BLaER1 (cell line): ENCODE data around the gene SPG11.

Experiments used
- H3K27ac ChIP-seq: shearing (Covaris generic); formaldehyde crosslinking; 2 replicates; pipeline ENCODE4 v1.8.1; 2022
- H3K27me3 ChIP-seq: shearing (Covaris generic); formaldehyde crosslinking; 2 replicates; pipeline ENCODE4 v1.8.1; 2022
- H3K36me3 ChIP-seq: shearing (Covaris generic); formaldehyde crosslinking; 2 replicates; pipeline ENCODE4 v1.8.1; 2022
- H3K4me1 ChIP-seq: shearing (Covaris generic); formaldehyde crosslinking; 2 replicates; pipeline ENCODE4 v1.8.1; 2022
- H3K4me2 ChIP-seq: shearing (Covaris generic); formaldehyde crosslinking; 2 replicates; pipeline ENCODE4 v1.8.1; 2022
- H3K4me3 ChIP-seq: shearing (Covaris generic); formaldehyde crosslinking; 2 replicates; pipeline ENCODE4 v1.8.1; 2022
- H3K9ac ChIP-seq: shearing (Covaris generic); formaldehyde crosslinking; 2 replicates; pipeline ENCODE4 v1.8.1; 2022
- H3K9me3 ChIP-seq: shearing (Covaris generic); formaldehyde crosslinking; 2 replicates; pipeline ENCODE4 v1.8.1; 2022
- H4K20me1 ChIP-seq: shearing (Covaris generic); formaldehyde crosslinking; 2 replicates; pipeline ENCODE4 v1.8.1; 2022
- Cebpa-rat ChIP-seq: shearing (Covaris generic); IDR thresholded peaks from 2 replicates; pipeline ENCODE4 v1.8.1; 2022

Gene SPG11

DNA sequence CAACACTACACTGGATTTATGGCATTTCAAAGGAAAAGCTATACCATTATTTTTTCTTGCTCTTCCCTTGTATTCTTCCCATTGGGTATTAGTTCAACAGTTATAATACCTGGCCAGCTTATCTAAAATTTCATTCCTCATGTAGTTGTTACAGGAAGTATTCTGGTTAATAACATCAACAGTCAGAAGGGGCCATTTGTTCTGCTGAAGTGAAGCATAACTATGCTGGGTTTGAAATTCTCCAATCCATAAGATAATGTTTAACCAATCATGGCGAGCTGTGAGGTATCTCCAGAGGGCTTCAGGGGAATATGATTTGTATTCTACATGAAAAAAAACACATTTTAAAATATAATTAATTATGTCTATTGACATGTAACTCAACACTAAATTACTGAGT lies 43.4 kb downstream of the SPG11 start:
- Histone ChIP-seq H3K9me3 (no peaks in the 10 kb centered on the region), H3K4me1 (no peaks in the 10 kb centered on the region), H4K20me1 (no peaks in the 10 kb centered on the region), H3K9ac (no peak overlapping the region), H3K4me2 (no peak overlapping the region), H3K27ac (no peak overlapping the region), H3K36me3 (peaks cover 63% of the 10 kb centered on the region), H3K27me3 (no peaks in the 10 kb centered on the region), H3K4me3 (no peak overlapping the region)
- no peak for TF ChIP-seq Cebpa-rat

DNA sequence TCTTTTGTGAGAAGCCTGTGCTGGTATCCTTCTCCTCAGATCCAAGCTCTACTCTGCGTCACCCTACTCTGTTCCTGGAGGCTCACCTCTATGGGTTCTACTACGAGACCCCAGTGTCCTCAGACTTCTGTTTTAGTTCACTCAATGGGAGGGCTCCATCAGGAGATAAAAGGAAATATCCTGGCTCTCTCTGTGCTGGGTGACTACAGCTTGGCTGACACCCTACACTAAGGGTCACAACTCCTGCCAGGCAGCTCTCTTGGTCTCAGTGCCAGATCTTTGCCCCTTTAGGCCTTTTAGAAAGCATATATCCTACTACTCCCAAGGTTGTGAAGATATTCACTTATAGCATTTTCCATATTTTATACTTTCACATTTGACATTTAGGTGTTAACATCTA lies 46.5 kb downstream of the SPG11 start:
- Histone ChIP-seq H3K36me3 (peaks cover 71% of the 10 kb centered on the region), H3K4me2 (no peak overlapping the region), H4K20me1 (no peaks in the 10 kb centered on the region), H3K27me3 (no peaks in the 10 kb centered on the region), H3K4me1 (no peaks in the 10 kb centered on the region), H3K9me3 (no peaks in the 10 kb centered on the region), H3K27ac (no peak overlapping the region), H3K4me3 (no peak overlapping the region), H3K9ac (no peak overlapping the region)
- TF ChIP-seq Cebpa-rat: no peak

DNA sequence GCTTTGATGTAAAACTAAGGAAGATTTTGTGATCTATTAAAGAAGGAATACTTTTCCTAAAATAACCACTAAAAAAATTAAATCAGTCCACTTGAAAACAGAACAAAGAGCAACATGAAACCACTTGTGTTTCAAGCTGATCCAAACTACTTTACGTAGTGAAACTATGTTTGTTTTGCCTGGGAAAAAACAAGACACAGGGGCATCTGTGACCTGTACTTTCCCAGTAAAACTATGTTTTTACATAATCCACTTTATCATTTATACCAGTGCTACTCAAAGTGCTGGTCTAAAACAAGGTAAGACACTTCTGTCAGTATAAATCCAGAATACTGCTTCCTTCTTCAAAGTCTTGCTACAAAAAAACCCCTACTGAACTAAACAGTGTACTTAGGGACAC lies 56.7 kb downstream of the SPG11 start:
- no peak for TF ChIP-seq Cebpa-rat
- no peaks in the 10 kb centered on the region for H4K20me1 ChIP-seq
- H3K4me3 ChIP-seq: no peak overlapping the region
- H3K9me3 ChIP-seq: no peaks in the 10 kb centered on the region
- H3K36me3 ChIP-seq: peaks cover 71% of the 10 kb centered on the region
- H3K4me2 ChIP-seq: no peak overlapping the region
- no peak overlapping the region for H3K9ac ChIP-seq
- no peak overlapping the region for H3K27ac ChIP-seq
- no peaks in the 10 kb centered on the region for H3K4me1 ChIP-seq
- no peaks in the 10 kb centered on the region for H3K27me3 ChIP-seq

DNA sequence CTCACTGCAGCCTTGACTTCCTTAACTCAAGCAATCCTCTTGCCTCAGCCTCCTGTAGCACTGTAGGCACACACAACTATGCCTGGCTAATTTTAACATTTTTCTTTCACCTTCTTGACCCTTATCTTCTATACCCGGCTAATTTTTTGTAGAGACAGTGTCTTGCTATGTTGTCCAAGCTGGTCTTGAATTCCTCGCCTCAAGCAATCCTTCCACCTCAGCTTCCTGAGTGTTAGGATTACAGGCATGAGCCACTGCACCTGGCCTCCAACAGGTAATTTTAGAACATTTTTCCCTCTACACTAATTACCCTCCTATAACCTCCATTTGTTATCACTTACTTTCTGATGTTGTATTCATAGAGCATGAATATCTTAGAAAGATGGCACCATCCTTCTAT lies 60.3 kb downstream of the SPG11 start:
- no peak for TF ChIP-seq Cebpa-rat
- Histone ChIP-seq H3K4me3 (no peak overlapping the region), H3K9ac (no peak overlapping the region), H3K27me3 (no peaks in the 10 kb centered on the region), H4K20me1 (no peaks in the 10 kb centered on the region), H3K9me3 (no peaks in the 10 kb centered on the region), H3K36me3 (peaks cover 65% of the 10 kb centered on the region), H3K4me2 (no peak overlapping the region), H3K27ac (no peak overlapping the region), H3K4me1 (no peaks in the 10 kb centered on the region)

DNA sequence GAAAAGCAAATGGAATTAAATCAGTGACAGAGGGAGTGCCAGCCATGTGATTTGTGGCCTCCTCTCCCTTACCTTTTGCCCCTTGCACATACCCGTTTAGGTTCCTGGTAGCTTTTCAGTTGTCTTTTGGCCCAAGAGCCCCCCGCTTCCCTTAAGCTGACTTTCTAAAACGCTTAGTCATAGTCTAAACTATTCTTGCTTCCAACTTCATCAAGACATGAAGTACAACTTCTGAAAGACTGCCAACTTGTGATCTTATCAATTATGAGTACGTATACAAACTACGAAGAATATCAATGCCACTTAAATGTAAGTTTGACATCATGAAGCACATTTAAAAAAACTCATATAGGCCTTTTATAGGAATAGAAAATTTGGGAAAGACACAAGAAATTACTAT lies 64.6 kb downstream of the SPG11 start:
- peaks cover 62% of the 10 kb centered on the region for H3K36me3 ChIP-seq
- H3K4me3 ChIP-seq: no peak overlapping the region
- H3K9ac ChIP-seq: no peak overlapping the region
- H3K9me3 ChIP-seq: no peaks in the 10 kb centered on the region
- no peaks in the 10 kb centered on the region for H3K27me3 ChIP-seq
- no peak for TF ChIP-seq Cebpa-rat
- peaks cover 4% of the 10 kb centered on the region for H3K4me1 ChIP-seq
- no peaks in the 10 kb centered on the region for H4K20me1 ChIP-seq
- no peak overlapping the region for H3K4me2 ChIP-seq
- no peak overlapping the region for H3K27ac ChIP-seq

DNA sequence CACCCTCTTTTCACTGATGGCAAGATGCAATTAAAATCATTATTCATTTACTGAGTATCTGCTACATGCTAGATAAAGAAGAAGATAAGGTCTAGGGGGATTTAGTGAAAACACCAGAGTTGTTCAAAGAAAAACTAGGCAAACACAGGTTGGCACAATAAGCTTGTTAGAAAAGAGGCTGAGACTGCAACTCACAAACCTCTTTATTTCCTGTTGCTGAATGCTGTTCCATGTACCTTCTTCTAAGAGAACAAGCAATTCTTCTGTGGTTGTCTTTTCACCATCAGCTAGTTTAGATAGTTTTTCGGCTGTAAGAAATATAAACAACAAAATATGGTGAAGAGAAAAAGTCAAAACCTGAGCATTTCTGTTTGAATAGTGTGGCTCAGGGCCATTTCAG lies 65.4 kb downstream of the SPG11 start:
- Histone ChIP-seq H4K20me1 (no peaks in the 10 kb centered on the region), H3K27me3 (no peaks in the 10 kb centered on the region), H3K4me2 (no peak overlapping the region), H3K4me3 (no peak overlapping the region), H3K4me1 (peaks cover 13% of the 10 kb centered on the region), H3K9me3 (no peaks in the 10 kb centered on the region), H3K9ac (no peak overlapping the region), H3K36me3 (peaks cover 58% of the 10 kb centered on the region), H3K27ac (no peak overlapping the region)
- TF ChIP-seq Cebpa-rat: no peak

DNA sequence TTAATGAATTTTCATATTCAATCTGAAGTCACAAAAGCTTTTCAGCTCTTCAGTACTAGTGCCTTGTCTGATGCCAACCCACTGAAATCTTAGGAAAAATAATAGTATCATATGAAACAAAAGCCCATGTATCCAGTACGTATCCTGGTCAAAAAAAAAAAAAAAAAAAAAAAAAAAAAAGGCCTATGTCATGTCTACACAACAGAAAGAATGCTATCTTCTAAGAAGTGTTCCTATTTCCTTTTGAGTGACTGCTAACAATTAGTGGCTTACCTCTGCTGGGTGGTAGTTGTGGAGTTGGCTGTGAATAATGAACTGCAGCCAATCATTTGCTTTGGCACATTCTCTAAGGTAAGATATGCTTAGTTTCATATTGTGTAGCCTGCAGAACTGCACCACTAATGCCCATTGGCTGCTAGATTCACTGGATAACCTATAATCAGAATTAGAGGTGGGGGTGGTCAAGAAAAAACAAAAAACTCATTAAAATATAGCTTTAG lies 66.9 kb downstream of the SPG11 start:
- Histone ChIP-seq H3K4me2 (no peak overlapping the region), H3K27ac (no peak overlapping the region), H3K4me3 (no peak overlapping the region), H3K4me1 (peaks cover 14% of the 10 kb centered on the region), H4K20me1 (no peaks in the 10 kb centered on the region), H3K9ac (no peak overlapping the region), H3K9me3 (no peaks in the 10 kb centered on the region), H3K27me3 (no peaks in the 10 kb centered on the region), H3K36me3 (peaks cover 60% of the 10 kb centered on the region)
- TF ChIP-seq Cebpa-rat: no peak

DNA sequence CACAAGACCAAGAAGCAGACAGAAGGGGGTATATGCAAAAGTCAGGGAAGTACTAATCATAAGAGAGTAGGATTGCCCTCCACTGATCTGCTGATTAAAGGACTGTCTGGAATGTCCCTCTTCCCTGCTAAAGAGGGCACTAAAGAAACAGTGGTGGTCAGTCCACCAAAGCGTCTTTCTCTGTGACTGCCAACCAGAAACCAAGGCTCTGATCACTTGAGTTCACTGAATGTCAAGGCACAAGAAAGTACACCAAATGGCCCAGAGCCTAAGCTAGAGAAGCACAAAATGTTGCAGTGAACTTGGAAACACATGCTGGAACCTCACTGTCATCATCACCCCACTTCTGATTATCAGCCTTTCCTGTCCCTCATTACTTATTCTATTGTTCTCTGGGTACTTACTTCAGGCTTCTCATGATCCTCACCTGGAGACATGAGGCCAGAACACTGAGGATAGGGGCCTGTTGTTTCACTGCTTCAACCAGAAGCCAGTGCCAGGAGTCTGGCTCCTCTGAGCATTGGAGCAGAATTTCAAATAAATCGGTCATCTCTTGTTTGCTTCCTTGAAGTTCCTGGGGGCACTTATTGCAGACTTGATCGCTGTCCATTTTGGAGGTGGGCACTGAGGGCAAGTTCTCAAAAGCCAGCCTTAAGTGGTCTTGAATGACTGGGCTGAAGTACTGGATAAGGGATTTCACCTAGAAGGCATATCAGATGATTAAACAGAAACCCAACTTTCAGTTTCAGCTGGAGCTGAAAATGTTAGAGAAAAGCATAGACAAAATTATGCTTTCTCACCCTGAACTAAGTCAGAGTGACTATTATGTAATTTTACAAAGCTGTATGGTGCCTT lies 67.6 kb downstream of the SPG11 start:
- no peak overlapping the region for H3K4me3 ChIP-seq
- H3K27me3 ChIP-seq: no peaks in the 10 kb centered on the region
- peaks cover 63% of the 10 kb centered on the region for H3K36me3 ChIP-seq
- no peak overlapping the region for H3K27ac ChIP-seq
- H3K4me2 ChIP-seq: no peak overlapping the region
- peaks cover 14% of the 10 kb centered on the region for H3K4me1 ChIP-seq
- no peak overlapping the region for H3K9ac ChIP-seq
- no peaks in the 10 kb centered on the region for H3K9me3 ChIP-seq
- no peaks in the 10 kb centered on the region for H4K20me1 ChIP-seq
- no peak for TF ChIP-seq Cebpa-rat

DNA sequence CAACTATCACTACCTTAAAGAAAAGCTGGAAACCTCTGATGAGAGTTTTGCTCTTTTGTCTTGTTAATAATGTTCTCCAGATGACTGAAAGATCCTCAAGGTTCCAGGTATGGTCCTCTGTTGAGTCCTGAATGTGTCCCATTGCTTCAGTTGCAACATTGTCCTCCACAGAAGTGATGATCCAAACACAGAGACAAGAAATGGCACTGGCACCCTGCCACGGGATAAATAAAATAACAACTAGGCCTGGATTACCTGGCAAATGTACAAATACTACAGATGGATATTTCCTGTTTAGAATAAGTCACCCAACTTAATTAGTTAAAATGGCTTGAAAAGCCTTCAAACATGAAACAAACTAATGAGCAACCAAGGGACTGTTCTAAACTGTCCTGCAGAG lies 68.2 kb downstream of the SPG11 start:
- no peak overlapping the region for H3K4me3 ChIP-seq
- H3K4me2 ChIP-seq: no peak overlapping the region
- H3K36me3 ChIP-seq: peaks cover 66% of the 10 kb centered on the region
- no peaks in the 10 kb centered on the region for H3K9me3 ChIP-seq
- TF ChIP-seq Cebpa-rat: no peak
- peaks cover 14% of the 10 kb centered on the region for H3K4me1 ChIP-seq
- no peaks in the 10 kb centered on the region for H3K27me3 ChIP-seq
- H3K27ac ChIP-seq: no peak overlapping the region
- H3K9ac ChIP-seq: no peak overlapping the region
- H4K20me1 ChIP-seq: no peaks in the 10 kb centered on the region

DNA sequence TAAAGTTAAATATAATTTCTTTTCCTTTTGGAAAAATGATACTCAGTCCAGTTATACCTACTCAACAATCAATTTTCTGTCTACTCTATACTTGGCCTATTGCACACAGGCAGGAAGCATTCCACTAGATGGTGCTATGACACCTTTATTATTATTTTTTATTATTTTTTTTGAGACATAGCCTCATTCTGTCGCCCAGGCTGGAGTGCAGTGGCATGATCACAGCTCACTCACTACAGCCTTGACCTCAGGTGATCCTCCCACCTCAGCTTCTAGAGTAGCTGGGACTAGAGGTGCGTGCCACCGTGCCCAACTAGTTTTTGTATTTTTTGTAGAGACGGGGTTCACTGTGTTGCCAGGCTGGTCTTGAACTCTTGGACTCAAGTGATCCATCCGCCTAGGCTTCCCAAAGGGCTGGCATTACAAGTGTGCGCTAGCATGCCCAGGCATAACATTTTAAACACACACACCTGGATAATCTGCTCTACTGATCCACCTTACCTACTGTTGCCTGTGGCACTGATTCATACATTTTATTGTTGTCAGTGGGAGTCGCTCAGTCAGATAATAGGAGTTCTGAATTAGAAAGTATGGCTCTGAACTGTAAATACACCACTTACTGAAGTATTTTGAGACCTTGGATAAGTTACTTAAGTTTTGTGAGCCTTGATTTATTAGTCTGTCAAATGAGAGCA lies 70.3 kb downstream of the SPG11 start:
- Histone ChIP-seq H3K27me3 (no peaks in the 10 kb centered on the region), H4K20me1 (no peaks in the 10 kb centered on the region), H3K9ac (no peak overlapping the region; the same call in 1 of the 2 replicates), H3K4me1 (peaks cover 14% of the 10 kb centered on the region), H3K27ac (peak overlapping the region; percentile 39; the same call in 1 of the 2 replicates), H3K36me3 (peaks cover 77% of the 10 kb centered on the region), H3K4me2 (peak overlapping the region; percentile 56), H3K9me3 (no peaks in the 10 kb centered on the region), H3K4me3 (no peak overlapping the region)
- no peak for TF ChIP-seq Cebpa-rat
